SK-N-SH (cell line): ENCODE data around the gene NME3.

Experiments
- EP300 ChIP-seq, 2 experiments: IDR thresholded peaks; 2 replicates each; pipeline versions ENCODE4 v1.4.0 to v1.6.1; 2012; ENCODE audit warnings: borderline replicate concordance in 1 of 2, low read depth in 1 of 2, low read length in 1 of 2
- JUND ChIP-seq: IDR thresholded peaks from 2 replicates; pipeline ENCODE4 v1.4.0; 2012
- RXRA ChIP-seq: IDR thresholded peaks from 2 replicates; pipeline ENCODE4 v1.4.0; 2012; ENCODE audit warnings: low read depth, mild to moderate bottlenecking, borderline replicate concordance
- SMC3 ChIP-seq: IDR thresholded peaks from 2 replicates; pipeline ENCODE4 v1.6.1; 2012; ENCODE audit warnings: low read depth, low read length, improper control_type of control experiment
- YY1 ChIP-seq: IDR thresholded peaks from 2 replicates; pipeline ENCODE4 v1.4.0; 2012; ENCODE audit warnings: low read depth, mild to moderate bottlenecking
- TF ChIP-seq, protein P1 (sequence below): fragments of 200-600 bp; sonication (generic); IDR thresholded peaks from 2 replicates; pipeline ENCODE4 v1.6.1; 2017; ENCODE audit warnings: antibody characterized with exemption, mild to moderate bottlenecking, moderate library complexity
- TF ChIP-seq, protein P2 (sequence below): IDR thresholded peaks from 2 replicates; pipeline ENCODE4 v1.4.0; 2012; ENCODE audit warnings: low read depth

DNA sequence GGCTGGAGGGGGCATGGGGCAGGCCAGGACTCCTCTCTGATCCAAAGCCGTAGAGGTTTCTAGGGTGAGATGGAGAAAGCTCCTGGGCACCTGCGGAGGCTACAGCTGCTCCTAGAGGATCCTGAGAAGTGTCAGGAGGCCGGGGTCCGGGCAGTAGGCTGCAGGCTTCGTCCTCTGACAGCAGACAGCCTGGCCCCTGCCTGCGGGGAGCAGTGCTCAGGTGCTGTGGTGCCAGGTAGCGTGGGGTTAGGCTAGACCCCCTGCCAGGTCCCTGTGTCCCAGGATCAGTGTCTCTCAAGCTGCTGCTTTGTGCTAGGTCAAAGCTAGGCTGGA lies 3.1 kb upstream of the NME3 start:
- TF ChIP-seq JUND = no peak
- TF ChIP-seq, protein P1, sequence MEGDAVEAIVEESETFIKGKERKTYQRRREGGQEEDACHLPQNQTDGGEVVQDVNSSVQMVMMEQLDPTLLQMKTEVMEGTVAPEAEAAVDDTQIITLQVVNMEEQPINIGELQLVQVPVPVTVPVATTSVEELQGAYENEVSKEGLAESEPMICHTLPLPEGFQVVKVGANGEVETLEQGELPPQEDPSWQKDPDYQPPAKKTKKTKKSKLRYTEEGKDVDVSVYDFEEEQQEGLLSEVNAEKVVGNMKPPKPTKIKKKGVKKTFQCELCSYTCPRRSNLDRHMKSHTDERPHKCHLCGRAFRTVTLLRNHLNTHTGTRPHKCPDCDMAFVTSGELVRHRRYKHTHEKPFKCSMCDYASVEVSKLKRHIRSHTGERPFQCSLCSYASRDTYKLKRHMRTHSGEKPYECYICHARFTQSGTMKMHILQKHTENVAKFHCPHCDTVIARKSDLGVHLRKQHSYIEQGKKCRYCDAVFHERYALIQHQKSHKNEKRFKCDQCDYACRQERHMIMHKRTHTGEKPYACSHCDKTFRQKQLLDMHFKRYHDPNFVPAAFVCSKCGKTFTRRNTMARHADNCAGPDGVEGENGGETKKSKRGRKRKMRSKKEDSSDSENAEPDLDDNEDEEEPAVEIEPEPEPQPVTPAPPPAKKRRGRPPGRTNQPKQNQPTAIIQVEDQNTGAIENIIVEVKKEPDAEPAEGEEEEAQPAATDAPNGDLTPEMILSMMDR = no peak
- no peak for TF ChIP-seq SMC3
- TF ChIP-seq RXRA = no peak
- TF ChIP-seq, protein P2, sequence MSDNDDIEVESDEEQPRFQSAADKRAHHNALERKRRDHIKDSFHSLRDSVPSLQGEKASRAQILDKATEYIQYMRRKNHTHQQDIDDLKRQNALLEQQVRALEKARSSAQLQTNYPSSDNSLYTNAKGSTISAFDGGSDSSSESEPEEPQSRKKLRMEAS = no peak
- no peak for TF ChIP-seq YY1
- TF ChIP-seq EP300 (IDR thresholded peaks at IDR 0.05; ENCODE audit: borderline replicate concordance in 1 of 2, low read depth in 1 of 2, low read length in 1 of 2) = no peak
